HepG2 (cell line): ENCODE data around the gene SURF2. TPM values are rescaled to one million over a fixed set of nuclear protein-coding genes. Genes with fewer than 3 reads are reported as not detected.
A peak's percentile ranks its signal among the peaks of the same experiment; 100 is the strongest.

Experiments used
- ARID2 ChIP-seq: sonication (generic); formaldehyde crosslinking; IDR thresholded peaks from 2 replicates; pipeline ENCODE4 v1.8.1; 2022; ENCODE audit warnings: mild to moderate bottlenecking, missing genetic modification reagents, borderline replicate concordance
- DPF2 ChIP-seq: sonication (generic); formaldehyde crosslinking; IDR thresholded peaks from 2 replicates; pipeline ENCODE4 v1.4.0; 2020; ENCODE audit warnings: mild to moderate bottlenecking, low read depth, missing genetic modification reagents, borderline replicate concordance
- FIP1L1 ChIP-seq: fragments of 200-400 bp; formaldehyde crosslinking; IDR thresholded peaks from 2 replicates; pipeline ENCODE4 v1.6.1; 2018; ENCODE audit warnings: low read depth, mild to moderate bottlenecking, low read length, moderate library complexity, borderline replicate concordance; ENCODE audit not compliant: insufficient read depth
- GLI4 ChIP-seq: sonication (generic); formaldehyde crosslinking; IDR thresholded peaks from 2 replicates; pipeline ENCODE4 v1.5.1; 2020; ENCODE audit warnings: missing genetic modification reagents, mild to moderate bottlenecking, moderate library complexity, borderline replicate concordance
- HHEX ChIP-seq: IDR thresholded peaks from 2 replicates; pipeline ENCODE4 v1.6.1; 2016; ENCODE audit warnings: control low read depth
- HNF4G ChIP-seq, 2 experiments: sonication (generic) in 1 of 2; formaldehyde crosslinking in 1 of 2; IDR thresholded peaks; 2 replicates each; pipeline versions ENCODE4 v1.4.0 to v1.6.1; 2011 to 2020; ENCODE audit warnings: borderline replicate concordance in 2 of 2, low read depth in 2 of 2, mild to moderate bottlenecking in 2 of 2, low read length in 1 of 2, missing genetic modification reagents in 1 of 2, moderate library complexity in 1 of 2
- JUNB ChIP-seq: sonication (generic); formaldehyde crosslinking; IDR thresholded peaks from 2 replicates; pipeline ENCODE4 v1.8.0; 2022; ENCODE audit warnings: missing genetic modification reagents, mild to moderate bottlenecking, borderline replicate concordance
- MXI1 ChIP-seq: IDR thresholded peaks from 3 replicates; pipeline ENCODE4 v1.6.1; 2012; ENCODE audit warnings: low read depth, low read length, inconsistent platforms, borderline replicate concordance
- MYNN ChIP-seq: sonication (generic); formaldehyde crosslinking; IDR thresholded peaks from 2 replicates; pipeline ENCODE4 v1.4.0; 2020; ENCODE audit warnings: mild to moderate bottlenecking, low read depth, missing genetic modification reagents
- PHF20 ChIP-seq: sonication (generic); formaldehyde crosslinking; IDR thresholded peaks from 2 replicates; pipeline ENCODE4 v1.5.0; 2020; ENCODE audit warnings: mild to moderate bottlenecking, missing genetic modification reagents
- PLRG1 ChIP-seq: fragments of 450-650 bp; conservative IDR thresholded peaks from 2 replicates; pipeline ENCODE4 v1.6.1; 2016
- PRPF4 ChIP-seq: fragments of 200-400 bp; formaldehyde crosslinking; IDR thresholded peaks from 2 replicates; pipeline ENCODE4 v1.6.1; 2016; ENCODE audit warnings: low read length, low read depth; ENCODE audit not compliant: poor library complexity, severe bottlenecking
- SNRNP70 ChIP-seq: fragments of 200-400 bp; formaldehyde crosslinking; IDR thresholded peaks from 2 replicates; pipeline ENCODE4 v1.6.1; 2017; ENCODE audit warnings: mild to moderate bottlenecking, low read depth, low read length, moderate library complexity
- YY1 ChIP-seq: IDR thresholded peaks from 2 replicates; pipeline ENCODE4 v1.6.1; 2011; ENCODE audit warnings: low read length, low read depth, moderate library complexity, mild to moderate bottlenecking; ENCODE audit not compliant: insufficient read depth, insufficient replicate concordance
- ZC3H4 ChIP-seq: sonication (generic); formaldehyde crosslinking; IDR thresholded peaks from 2 replicates; pipeline ENCODE4 v1.4.0; 2020; ENCODE audit warnings: missing genetic modification reagents, borderline replicate concordance
- ZNF101 ChIP-seq: sonication (generic); formaldehyde crosslinking; IDR thresholded peaks from 2 replicates; pipeline ENCODE4 v1.4.0; 2020; ENCODE audit warnings: mild to moderate bottlenecking, low read depth, missing genetic modification reagents, borderline replicate concordance
- ZNF670 ChIP-seq: sonication (generic); formaldehyde crosslinking; IDR thresholded peaks from 2 replicates; pipeline ENCODE4 v1.8.0; 2022; ENCODE audit warnings: mild to moderate bottlenecking, missing genetic modification reagents, borderline replicate concordance
- ZNF780A ChIP-seq: sonication (generic); formaldehyde crosslinking; IDR thresholded peaks from 2 replicates; pipeline ENCODE4 v1.8.0; 2022; ENCODE audit warnings: mild to moderate bottlenecking, missing genetic modification reagents, moderate library complexity
- polyA plus RNA-seq, 8 experiments: library from polyadenylated mRNA; depleted of rRNA in 3 of 8; stranded (reverse) in 7 of 8; unstranded in 1 of 8; fragments of >200 nt; fragmentation: Illumina TruSeq in 4 of 8; extraction: Trizol in 4 of 8; gene quantifications; 2 replicates each; pipeline versions ENCODE4 v1.2.1 to v1.2.3, GENCODE V29; 2011 to 2016; ENCODE audit warnings: low read depth in 4 of 8, missing spikeins in 1 of 8, mixed read lengths in 1 of 8; ENCODE audit not compliant: insufficient read depth in 1 of 8
- total RNA-seq, 5 experiments: library from RNA; depleted of rRNA; stranded (reverse); fragments of >200 nt; fragmentation: Illumina TruSeq; extraction: Trizol; gene quantifications; 2 replicates each; pipeline ENCODE4 v1.2.3, GENCODE V29; 2016; ENCODE audit warnings: low read depth in 1 of 5
- TF ChIP-seq, protein P1 (sequence below): sonication (generic); formaldehyde crosslinking; IDR thresholded peaks from 2 replicates; pipeline ENCODE4 v1.4.0; 2020; ENCODE audit warnings: missing genetic modification reagents
- TF ChIP-seq, protein P2 (sequence below): sonication (generic); formaldehyde crosslinking; IDR thresholded peaks from 2 replicates; pipeline ENCODE4 v1.4.0; 2020; ENCODE audit warnings: missing genetic modification reagents
- TF ChIP-seq, protein P3 (sequence below): sonication (generic); formaldehyde crosslinking; IDR thresholded peaks from 2 replicates; pipeline ENCODE4 v1.4.0; 2020; ENCODE audit warnings: low read depth, missing genetic modification reagents

SURF2 gene
- total and polyA plus RNA-seq, 2 of the 13 experiments (the other 11 are each of a cell fraction or from before 2014, with no cell fraction given): 6.3 to 13.6 TPM

- TF ChIP-seq YY1 (peak; percentile 92), HNF4G (IDR thresholded peaks at IDR 0.05; ENCODE audit: borderline replicate concordance, low read depth, low read length) (no peak), HNF4G (CRISPR knock-in tag; IDR thresholded peaks at IDR 0.05; ENCODE audit: borderline replicate concordance, low read depth) (0 out of 2 replicates have a peak, but pooled peaks have one; percentile 20), FIP1L1 (no peak; the same call in 1 of the 2 replicates), ZNF780A (0 out of 2 replicates have a peak, but pooled peaks have one; percentile 10), PLRG1 (no peak), ZNF101 (CRISPR knock-in tag) (0 out of 2 replicates have a peak, but pooled peaks have one; percentile 16), DPF2 (0 out of 2 replicates have a peak, but pooled peaks have one; percentile 26), JUNB (CRISPR knock-in tag) (0 out of 2 replicates have a peak, but pooled peaks have one; percentile 3), MYNN (CRISPR knock-in tag) (peak; percentile 73; the same call in 1 of the 2 replicates), HHEX (no peak), ARID2 (CRISPR knock-in tag) (no peak), MXI1 (peak; percentile 97), SNRNP70 (no peak), ZNF670 (CRISPR knock-in tag) (peak; percentile 84; the same call in 1 of the 2 replicates), PHF20 (CRISPR knock-in tag) (peak; percentile 96), GLI4 (CRISPR knock-in tag) (no peak), ZC3H4 (CRISPR knock-in tag) (peak; percentile 35; the same call in 1 of the 2 replicates), PRPF4 (no peak)
- TF ChIP-seq, protein P1, sequence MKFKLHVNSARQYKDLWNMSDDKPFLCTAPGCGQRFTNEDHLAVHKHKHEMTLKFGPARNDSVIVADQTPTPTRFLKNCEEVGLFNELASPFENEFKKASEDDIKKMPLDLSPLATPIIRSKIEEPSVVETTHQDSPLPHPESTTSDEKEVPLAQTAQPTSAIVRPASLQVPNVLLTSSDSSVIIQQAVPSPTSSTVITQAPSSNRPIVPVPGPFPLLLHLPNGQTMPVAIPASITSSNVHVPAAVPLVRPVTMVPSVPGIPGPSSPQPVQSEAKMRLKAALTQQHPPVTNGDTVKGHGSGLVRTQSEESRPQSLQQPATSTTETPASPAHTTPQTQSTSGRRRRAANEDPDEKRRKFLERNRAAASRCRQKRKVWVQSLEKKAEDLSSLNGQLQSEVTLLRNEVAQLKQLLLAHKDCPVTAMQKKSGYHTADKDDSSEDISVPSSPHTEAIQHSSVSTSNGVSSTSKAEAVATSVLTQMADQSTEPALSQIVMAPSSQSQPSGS (CRISPR knock-in tag): peak; percentile 70; the same call in 1 of the 2 replicates
- TF ChIP-seq, protein P2, sequence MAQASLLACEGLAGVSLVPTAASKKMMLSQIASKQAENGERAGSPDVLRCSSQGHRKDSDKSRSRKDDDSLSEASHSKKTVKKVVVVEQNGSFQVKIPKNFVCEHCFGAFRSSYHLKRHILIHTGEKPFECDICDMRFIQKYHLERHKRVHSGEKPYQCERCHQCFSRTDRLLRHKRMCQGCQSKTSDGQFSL (CRISPR knock-in tag): peak; percentile 40; the same call in 1 of the 2 replicates
- TF ChIP-seq, protein P3, sequence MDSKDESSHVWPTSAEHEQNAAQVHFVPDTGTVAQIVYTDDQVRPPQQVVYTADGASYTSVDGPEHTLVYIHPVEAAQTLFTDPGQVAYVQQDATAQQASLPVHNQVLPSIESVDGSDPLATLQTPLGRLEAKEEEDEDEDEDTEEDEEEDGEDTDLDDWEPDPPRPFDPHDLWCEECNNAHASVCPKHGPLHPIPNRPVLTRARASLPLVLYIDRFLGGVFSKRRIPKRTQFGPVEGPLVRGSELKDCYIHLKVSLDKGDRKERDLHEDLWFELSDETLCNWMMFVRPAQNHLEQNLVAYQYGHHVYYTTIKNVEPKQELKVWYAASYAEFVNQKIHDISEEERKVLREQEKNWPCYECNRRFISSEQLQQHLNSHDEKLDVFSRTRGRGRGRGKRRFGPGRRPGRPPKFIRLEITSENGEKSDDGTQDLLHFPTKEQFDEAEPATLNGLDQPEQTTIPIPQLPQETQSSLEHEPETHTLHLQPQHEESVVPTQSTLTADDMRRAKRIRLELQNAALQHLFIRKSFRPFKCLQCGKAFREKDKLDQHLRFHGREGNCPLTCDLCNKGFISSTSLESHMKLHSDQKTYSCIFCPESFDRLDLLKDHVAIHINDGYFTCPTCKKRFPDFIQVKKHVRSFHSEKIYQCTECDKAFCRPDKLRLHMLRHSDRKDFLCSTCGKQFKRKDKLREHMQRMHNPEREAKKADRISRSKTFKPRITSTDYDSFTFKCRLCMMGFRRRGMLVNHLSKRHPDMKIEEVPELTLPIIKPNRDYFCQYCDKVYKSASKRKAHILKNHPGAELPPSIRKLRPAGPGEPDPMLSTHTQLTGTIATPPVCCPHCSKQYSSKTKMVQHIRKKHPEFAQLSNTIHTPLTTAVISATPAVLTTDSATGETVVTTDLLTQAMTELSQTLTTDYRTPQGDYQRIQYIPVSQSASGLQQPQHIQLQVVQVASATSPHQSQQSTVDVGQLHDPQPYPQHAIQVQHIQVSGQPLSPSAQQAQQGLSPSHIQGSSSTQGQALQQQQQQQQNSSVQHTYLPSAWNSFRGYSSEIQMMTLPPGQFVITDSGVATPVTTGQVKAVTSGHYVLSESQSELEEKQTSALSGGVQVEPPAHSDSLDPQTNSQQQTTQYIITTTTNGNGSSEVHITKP (CRISPR knock-in tag): no peak
Measured at GRCh38 chr9:133335924-133336811, 20.2 kb upstream of the SURF2 start, which contains the start of gene SURF6 (continued).
